ENCODE results near the gene GLS. TPM values are rescaled to one million over a fixed set of nuclear protein-coding genes. Genes with fewer than 3 reads are reported as not detected.

The GLS gene
- total and polyA plus RNA-seq, 9 of the 15 experiments (the other 6 are each of a cell fraction or from before 2014, with no cell fraction given): 13.7 to 77.5 (median 48.2) TPM

GRCh38 chr2:190880378-190881083, at the start of gene GLS (continued):
- peak; percentile 87 for TF ChIP-seq SUPT5H (IDR thresholded peaks at IDR 0.05)
- TF ChIP-seq GTF2E2 (tag; IDR thresholded peaks at IDR 0.05): peak; percentile 61
- peak; percentile 72 for TF ChIP-seq EP400 (IDR thresholded peaks at IDR 0.05)
- TF ChIP-seq, protein P1, sequence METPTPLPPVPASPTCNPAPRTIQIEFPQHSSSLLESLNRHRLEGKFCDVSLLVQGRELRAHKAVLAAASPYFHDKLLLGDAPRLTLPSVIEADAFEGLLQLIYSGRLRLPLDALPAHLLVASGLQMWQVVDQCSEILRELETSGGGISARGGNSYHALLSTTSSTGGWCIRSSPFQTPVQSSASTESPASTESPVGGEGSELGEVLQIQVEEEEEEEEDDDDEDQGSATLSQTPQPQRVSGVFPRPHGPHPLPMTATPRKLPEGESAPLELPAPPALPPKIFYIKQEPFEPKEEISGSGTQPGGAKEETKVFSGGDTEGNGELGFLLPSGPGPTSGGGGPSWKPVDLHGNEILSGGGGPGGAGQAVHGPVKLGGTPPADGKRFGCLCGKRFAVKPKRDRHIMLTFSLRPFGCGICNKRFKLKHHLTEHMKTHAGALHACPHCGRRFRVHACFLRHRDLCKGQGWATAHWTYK (CRISPR knock-in tag; IDR thresholded peaks at IDR 0.05): 0 out of 2 replicates have a peak, but pooled peaks have one; percentile 33
- peak; percentile 24 to 40 for TF ChIP-seq E2F6 (IDR thresholded peaks at IDR 0.05; ENCODE audit: borderline replicate concordance in 1 of 2, extremely low read depth in 1 of 2, insufficient read depth in 1 of 2, insufficient read length in 1 of 2, low read depth in 1 of 2, low read length in 1 of 2, poor library complexity in 1 of 2, severe bottlenecking in 1 of 2)
- TF ChIP-seq ZNF592 (IDR thresholded peaks at IDR 0.05): peak; percentile 41; the same call in 1 of the 2 replicates
- TF ChIP-seq L3MBTL2 (IDR thresholded peaks at IDR 0.05): peak; percentile 62; the same call in 1 of the 2 replicates
- peak; percentile 86 for TF ChIP-seq HNRNPLL (IDR thresholded peaks at IDR 0.05; ENCODE audit: low read depth, low read length, poor library complexity, severe bottlenecking)

All from K562 (cell line).